Naive B cell (primary cell): Measurements from ENCODE around the gene PPP1R14C. TPM values are rescaled to one million over a fixed set of nuclear protein-coding genes. Genes with fewer than 3 reads are reported as not detected.
"Not testable (repeated sequence)": the region's sequence is repeated elsewhere in the genome, so short reads cannot be mapped to it uniquely, and the experiment has no call there.

Experiments used
- ATAC-seq, 2 donors: fragments of 150-1000 bp; cut with Tn5 transposase; 2 replicates each; pipeline ENCODE4 v1.10.0; 2021; ENCODE audit warnings: low read depth in 2 of 2, mild to moderate bottlenecking in 2 of 2, moderate library complexity in 2 of 2
- DNase-seq: peaks from one replicate; pipeline ENCODE4 v3.0.0; 2022
- H3K27ac Mint-ChIP-seq, 6 donors: one replicate each; pipeline ENCODE4 v1.8.0; 2020 to 2022; ENCODE audit warnings: mild to moderate bottlenecking in 6 of 6, mixed read lengths in 6 of 6, moderate library complexity in 5 of 6, inconsistent platforms in 2 of 6
- H3K27me3 Mint-ChIP-seq, 3 donors: one replicate each; pipeline ENCODE4 v1.8.0; 2021 to 2022; ENCODE audit warnings: mixed read lengths in 3 of 3, mild to moderate bottlenecking in 1 of 3
- H3K36me3 Mint-ChIP-seq, 2 donors: one replicate each; pipeline ENCODE4 v1.8.0; 2020 to 2022; ENCODE audit warnings: mixed read lengths in 2 of 2, inconsistent platforms in 1 of 2, mild to moderate bottlenecking in 1 of 2
- H3K4me1 Mint-ChIP-seq, 3 donors: one replicate each; pipeline ENCODE4 v1.8.0; 2020 to 2022; ENCODE audit warnings: mixed read lengths in 3 of 3, inconsistent platforms in 1 of 3, mild to moderate bottlenecking in 1 of 3, moderate library complexity in 1 of 3
- H3K4me3 Mint-ChIP-seq, 8 donors: one replicate each; pipeline ENCODE4 v1.8.0; 2020 to 2022; ENCODE audit warnings: mild to moderate bottlenecking in 8 of 8, mixed read lengths in 8 of 8, moderate library complexity in 8 of 8, inconsistent platforms in 2 of 8
- H3K9me3 Mint-ChIP-seq, 7 donors: one replicate each; pipeline ENCODE4 v1.8.0; 2020 to 2022; ENCODE audit warnings: mixed read lengths in 7 of 7, mild to moderate bottlenecking in 5 of 7, inconsistent platforms in 2 of 7, moderate library complexity in 1 of 7
- polyA plus RNA-seq, 6 donors: library from polyadenylated mRNA; unstranded; fragments of 300-500 nt; fragmentation: Illumina TruSeq; gene quantifications; one replicate each; pipeline ENCODE4 v1.2.3, GENCODE V29; 2021; ENCODE audit warnings: low read depth in 6 of 6

The PPP1R14C gene
- polyA plus RNA-seq, 6 donors from 2014 or later, result 0.22 TPM; not detected in 5

DNA sequence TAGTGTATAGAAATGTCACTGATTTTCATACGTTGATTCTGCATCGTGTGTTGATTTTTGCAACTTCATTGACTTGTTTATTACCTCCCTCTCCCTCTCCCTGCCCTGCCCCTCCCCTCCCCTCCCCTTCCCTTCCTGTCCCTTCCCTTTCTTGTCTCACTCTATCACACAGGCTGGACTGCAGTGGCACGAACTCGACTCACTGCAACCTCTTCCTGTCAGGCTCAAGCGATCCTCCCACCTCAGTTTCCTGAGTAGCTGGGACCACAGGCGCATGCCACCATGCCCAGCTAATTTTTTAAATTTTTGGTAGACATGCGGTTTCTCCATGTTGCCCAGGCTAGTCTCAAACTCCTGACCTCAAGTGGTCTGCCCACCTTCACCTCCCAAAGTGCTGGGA is 19.2 kb upstream of the PPP1R14C start:
- Mint-ChIP-seq H3K9me3 (peaks cover 0 to 4% (median 0%) of the 10 kb centered on the region in 7 donors), H3K27ac (peak overlapping the region in 1 of 6 donors; percentile 86), H3K4me3 (no peak overlapping the region), H3K36me3 (peaks cover 0 to 7% of the 10 kb centered on the region in 2 donors), H3K27me3 (peaks cover 0 to 22% (median 16%) of the 10 kb centered on the region in 3 donors), H3K4me1 (peaks cover 31 to 38% (median 32%) of the 10 kb centered on the region in 3 donors)
- no peak for ATAC-seq
- DNase-seq, result no peak

DNA sequence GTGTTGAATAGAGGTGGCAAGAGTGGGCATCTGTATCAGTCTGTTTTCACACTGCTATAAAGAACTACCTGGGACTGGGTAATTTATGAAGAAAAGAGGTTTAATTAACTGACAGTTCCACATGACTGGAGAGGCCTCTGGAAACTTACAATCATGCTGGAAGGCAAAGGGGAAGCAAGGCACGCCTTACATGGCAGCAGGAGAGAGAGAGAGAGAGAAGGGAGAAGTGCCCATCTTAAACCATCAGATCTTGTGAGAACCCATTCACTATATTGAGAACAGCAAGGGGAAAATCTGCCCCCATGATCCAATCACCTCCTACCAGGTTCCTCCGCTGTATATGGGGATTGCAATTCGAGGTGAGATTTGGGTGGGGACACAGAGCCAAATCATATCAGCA is 18.6 kb upstream of the PPP1R14C start:
- peaks cover 0 to 4% (median 0%) of the 10 kb centered on the region in 7 donors for H3K9me3 Mint-ChIP-seq
- peak overlapping the region in 1 of 6 donors; percentile 73 for H3K27ac Mint-ChIP-seq
- ATAC-seq, result no peak
- peaks cover 0 to 24% (median 17%) of the 10 kb centered on the region in 3 donors for H3K27me3 Mint-ChIP-seq
- peaks cover 25 to 32% (median 26%) of the 10 kb centered on the region in 3 donors for H3K4me1 Mint-ChIP-seq
- H3K4me3 Mint-ChIP-seq, result no peak overlapping the region
- H3K36me3 Mint-ChIP-seq, result peaks cover 0 to 7% of the 10 kb centered on the region in 2 donors
- no peak for DNase-seq

DNA sequence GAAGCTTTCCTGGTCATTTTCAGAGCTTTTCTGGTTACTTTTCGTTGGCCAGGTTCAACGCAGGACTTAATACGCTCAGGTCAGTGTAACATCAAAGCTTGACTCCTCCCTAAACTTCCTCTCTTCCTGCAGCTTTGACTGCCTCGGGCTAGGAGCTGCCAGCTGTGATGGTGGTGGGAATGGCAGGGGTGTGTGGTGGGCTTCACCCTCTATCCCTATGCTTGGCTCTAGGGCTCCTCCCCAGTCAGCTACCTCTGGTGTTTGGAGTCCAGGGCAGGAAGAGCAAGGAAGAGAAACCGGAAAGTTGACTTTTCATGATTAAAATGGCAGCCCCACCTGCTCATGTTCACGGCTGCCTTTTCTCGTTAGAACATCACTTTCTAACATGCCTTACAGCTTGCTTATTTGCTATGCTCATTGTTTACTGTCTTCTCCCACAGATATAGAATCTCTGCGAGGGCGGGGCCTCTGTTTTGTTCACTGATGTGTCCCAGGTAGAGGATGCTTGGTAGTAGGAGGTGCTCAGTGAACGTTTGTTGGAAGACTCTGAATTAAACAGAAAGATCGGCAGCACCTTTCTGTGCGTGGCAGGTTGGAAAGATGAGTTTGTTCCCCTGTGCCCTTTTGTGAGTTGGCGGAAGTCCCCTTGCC is 16.1 kb upstream of the PPP1R14C start:
- Mint-ChIP-seq H3K27ac (no peak overlapping the region), H3K4me3 (no peak overlapping the region), H3K4me1 (peaks cover 3 to 12% (median 11%) of the 10 kb centered on the region in 3 donors)

DNA sequence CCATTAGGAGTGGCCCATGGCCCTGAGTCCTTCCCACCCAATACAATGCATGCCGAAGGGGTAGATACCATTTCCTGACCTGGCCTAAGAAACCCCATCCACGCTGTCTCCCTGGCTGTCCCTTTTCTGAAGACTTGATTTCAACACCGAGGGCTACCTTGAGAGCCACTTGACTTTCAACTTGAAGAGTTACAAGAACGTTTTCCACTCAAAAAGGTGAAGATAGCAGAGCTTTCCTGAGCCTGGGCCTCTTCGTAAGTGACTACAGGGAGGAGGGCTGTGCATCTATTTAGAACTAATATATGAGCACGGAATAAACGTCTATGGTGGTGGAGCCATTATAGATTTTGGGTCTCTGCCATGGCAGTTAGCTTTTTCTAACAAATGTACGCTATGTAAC is 14.4 kb upstream of the PPP1R14C start:
- no peak for DNase-seq
- H3K27me3 Mint-ChIP-seq, result peaks cover 4 to 29% (median 29%) of the 10 kb centered on the region in 3 donors
- H3K9me3 Mint-ChIP-seq, result peaks cover 0 to 4% (median 0%) of the 10 kb centered on the region in 7 donors
- H3K4me3 Mint-ChIP-seq, result no peak overlapping the region
- H3K4me1 Mint-ChIP-seq, result peaks cover 0 to 8% (median 3%) of the 10 kb centered on the region in 3 donors
- ATAC-seq, result no peak
- H3K27ac Mint-ChIP-seq, result no peak overlapping the region
- peaks cover 0 to 7% of the 10 kb centered on the region in 2 donors for H3K36me3 Mint-ChIP-seq

More for the DNA sequence above, 16.1 kb upstream of the PPP1R14C start:
- peaks cover 3 to 31% (median 29%) of the 10 kb centered on the region in 3 donors for H3K27me3 Mint-ChIP-seq
- DNase-seq (no peak), ATAC-seq (no peak)
- H3K36me3 Mint-ChIP-seq, result peaks cover 0 to 7% of the 10 kb centered on the region in 2 donors
- H3K9me3 Mint-ChIP-seq, result peaks cover 0 to 4% (median 0%) of the 10 kb centered on the region in 7 donors

DNA sequence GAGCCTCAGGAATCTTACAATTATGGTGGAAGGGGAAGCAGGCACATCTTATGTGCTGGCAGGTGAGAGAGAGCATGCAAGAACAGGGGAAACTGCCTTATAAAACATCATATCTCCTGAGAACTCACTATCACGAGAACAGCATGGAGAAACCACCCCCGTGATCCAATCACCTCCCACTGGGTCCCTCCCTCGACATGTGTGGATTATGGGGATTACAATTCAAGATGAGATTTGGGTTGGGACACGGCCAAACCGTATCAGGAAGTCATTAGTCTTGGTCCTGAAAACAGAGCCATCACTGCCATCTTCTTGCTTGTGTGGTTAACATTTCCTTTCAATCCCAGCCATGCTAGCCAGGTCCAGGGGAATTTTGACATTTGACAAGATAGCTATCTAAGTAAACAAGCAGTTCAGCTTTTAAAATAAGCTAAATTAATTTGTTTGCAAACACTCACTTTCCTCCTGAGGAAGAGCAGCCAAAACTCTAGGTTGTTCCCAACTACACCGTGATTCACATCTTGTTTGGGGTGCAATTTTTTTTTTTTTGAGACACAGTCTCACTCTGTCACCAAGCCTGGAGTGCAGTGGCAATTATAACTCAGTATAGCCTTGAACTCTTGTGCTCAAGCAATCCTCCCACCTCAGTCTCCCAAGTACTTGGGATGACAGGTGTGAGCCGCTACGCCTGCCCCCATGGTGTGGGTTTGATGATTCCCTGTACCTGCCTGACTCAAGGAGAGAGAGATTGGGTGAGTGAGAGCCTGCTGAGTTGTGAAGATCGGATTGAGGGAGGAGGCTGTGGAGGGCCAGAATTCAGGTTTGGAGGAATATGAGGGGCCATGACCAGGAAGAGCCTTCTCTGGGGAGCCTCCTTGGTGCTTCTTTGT is 13.0 kb upstream of the PPP1R14C start:
- Mint-ChIP-seq H3K27me3 (peaks cover 7 to 15% (median 15%) of the 10 kb centered on the region in 3 donors), H3K27ac (no peak overlapping the region), H3K9me3 (no peaks in the 10 kb centered on the region), H3K4me3 (no peak overlapping the region), H3K36me3 (peaks cover 0 to 7% of the 10 kb centered on the region in 2 donors), H3K4me1 (no peaks in the 10 kb centered on the region)
- no peak for ATAC-seq
- no peak for DNase-seq

DNA sequence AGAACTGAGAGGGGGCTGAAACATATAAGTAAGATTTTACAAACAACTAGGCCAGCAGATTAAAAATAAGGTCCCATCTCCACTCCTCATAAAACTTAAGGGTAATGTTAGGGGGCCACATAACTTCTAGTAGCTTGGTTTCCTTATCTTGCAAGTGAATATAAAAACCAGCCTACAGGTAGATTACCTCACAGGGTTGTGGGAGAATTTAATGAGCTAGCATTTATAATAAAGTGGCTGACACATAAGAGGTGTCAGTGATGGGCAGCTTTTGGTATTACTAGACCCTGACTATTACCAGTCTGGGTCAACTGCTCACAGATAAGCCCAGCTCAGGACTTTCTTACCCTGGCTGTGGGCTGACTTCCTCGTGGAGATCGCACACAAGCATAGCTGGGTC is 9.2 kb upstream of the PPP1R14C start:
- Mint-ChIP-seq H3K9me3 (peaks cover 10 to 20% (median 15%) of the 10 kb centered on the region in 7 donors), H3K4me3 (no peak overlapping the region), H3K36me3 (peaks cover 0 to 8% of the 10 kb centered on the region in 2 donors), H3K27ac (no peak overlapping the region), H3K27me3 (peaks cover 11 to 29% (median 20%) of the 10 kb centered on the region in 3 donors), H3K4me1 (no peaks in the 10 kb centered on the region)
- ATAC-seq (no peak), DNase-seq (no peak)

DNA sequence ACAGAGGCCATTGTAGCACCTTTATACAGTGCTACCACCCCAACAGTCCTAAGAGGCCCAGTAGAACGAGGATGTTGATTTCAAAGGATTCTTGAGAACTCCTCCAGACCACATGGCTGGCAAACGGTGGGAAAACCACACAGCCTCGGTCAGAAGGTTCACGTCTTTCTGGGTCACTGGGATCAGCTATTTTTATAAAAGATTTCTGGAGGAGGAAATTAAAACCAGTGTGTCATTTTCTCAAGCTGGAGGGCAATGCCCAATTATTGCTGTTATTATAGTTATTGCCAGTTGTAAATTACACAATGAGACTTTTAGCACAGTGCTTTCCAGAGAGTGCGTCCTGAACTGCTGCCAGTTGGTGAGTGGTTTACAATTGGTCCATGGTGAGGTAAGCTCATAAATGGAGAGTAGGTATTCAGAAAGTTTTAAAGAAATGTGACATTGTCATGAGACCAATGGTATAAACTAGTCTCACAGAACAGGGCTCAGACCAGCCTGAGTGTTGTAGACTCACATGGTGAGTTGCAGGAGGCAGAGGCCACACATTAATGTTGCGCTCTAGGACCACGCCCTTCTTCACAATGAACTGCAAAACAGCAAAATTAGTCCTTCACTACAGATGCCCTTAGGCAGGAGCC is 8.4 kb upstream of the PPP1R14C start:
- Mint-ChIP-seq H3K27ac (no peak overlapping the region), H3K27me3 (peaks cover 15 to 30% (median 24%) of the 10 kb centered on the region in 3 donors), H3K4me3 (no peak overlapping the region), H3K4me1 (no peaks in the 10 kb centered on the region), H3K9me3 (peaks cover 10 to 27% (median 15%) of the 10 kb centered on the region in 7 donors), H3K36me3 (peaks cover 0 to 8% of the 10 kb centered on the region in 2 donors)
- ATAC-seq (no peak), DNase-seq (no peak)

DNA sequence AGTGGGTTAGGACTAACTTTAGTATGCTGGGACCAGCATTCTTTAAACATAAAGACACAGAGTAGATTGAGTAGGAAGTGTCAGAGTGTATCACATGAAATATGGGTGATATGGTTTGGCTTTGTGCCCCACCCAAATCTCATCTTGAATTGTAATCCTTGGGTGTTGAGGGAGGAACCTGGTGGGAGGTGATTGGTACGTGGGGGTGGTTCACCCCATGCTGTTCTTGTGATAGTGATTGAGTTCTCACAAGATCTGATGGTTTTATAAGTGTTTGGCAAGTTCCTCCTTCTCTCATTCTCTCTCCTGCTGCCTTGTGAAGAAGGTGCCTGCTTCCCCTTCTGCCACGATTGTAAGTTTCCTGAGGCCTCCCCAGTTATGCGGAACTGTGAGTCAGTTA is 5.1 kb upstream of the PPP1R14C start:
- not testable (repeated sequence) for H3K36me3 Mint-ChIP-seq, H3K27ac Mint-ChIP-seq, H3K4me1 Mint-ChIP-seq, DNase-seq, H3K4me3 Mint-ChIP-seq, ATAC-seq
- Mint-ChIP-seq H3K9me3 (peaks cover 10 to 27% (median 15%) of the 10 kb centered on the region in 7 donors), H3K27me3 (peaks cover 29 to 52% (median 31%) of the 10 kb centered on the region in 3 donors)

DNA sequence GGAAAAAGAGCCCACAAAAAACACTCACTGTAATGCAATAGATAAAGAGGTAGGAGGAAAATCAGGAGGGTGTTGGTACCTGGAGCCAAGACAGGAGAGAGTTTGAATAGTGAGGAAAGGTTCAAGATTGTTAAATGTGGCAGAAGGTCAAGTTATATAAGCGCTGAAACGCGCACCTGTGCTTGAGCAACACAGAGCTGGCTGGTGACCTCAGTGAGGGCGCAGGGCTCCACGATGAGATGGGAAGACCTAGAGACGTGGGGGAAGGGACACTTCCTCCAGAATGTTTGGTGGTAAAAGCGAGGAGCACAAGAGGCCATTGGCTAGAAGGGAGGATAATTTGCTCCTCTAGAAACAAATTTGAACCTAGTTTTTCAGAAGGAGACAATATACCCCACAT is 4.2 kb upstream of the PPP1R14C start:
- Mint-ChIP-seq H3K27me3 (peaks cover 28 to 53% (median 29%) of the 10 kb centered on the region in 3 donors), H3K27ac (peak overlapping the region in 1 of 6 donors; percentile 34), H3K4me1 (peaks cover 7 to 8% (median 7%) of the 10 kb centered on the region in 3 donors), H3K36me3 (peaks cover 0 to 8% of the 10 kb centered on the region in 2 donors), H3K4me3 (no peak overlapping the region), H3K9me3 (peaks cover 10 to 27% (median 15%) of the 10 kb centered on the region in 7 donors)
- DNase-seq (no peak), ATAC-seq (no peak)

DNA sequence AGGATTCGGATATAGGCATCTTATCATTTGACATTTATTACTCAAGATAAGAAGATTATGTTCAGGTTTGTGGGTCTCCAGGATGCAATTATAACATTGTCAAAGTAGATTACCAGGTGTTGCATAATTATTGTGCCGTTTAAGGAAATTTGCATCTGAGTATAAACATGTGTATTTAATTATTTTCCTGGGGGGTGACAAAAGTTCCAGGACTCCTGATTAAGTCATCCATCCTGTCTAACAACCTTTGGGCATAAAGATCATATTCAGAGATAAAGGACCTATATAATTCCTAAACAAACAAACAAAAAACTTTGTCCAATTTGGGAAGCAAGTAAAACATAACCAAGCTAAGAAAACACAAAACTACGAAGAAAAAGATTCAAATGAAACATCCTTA is 3.3 kb upstream of the PPP1R14C start:
- H3K36me3 Mint-ChIP-seq, result peaks cover 0 to 8% of the 10 kb centered on the region in 2 donors
- ATAC-seq (no peak), DNase-seq (no peak)
- no peak overlapping the region for H3K27ac Mint-ChIP-seq
- no peak overlapping the region for H3K4me3 Mint-ChIP-seq
- H3K9me3 Mint-ChIP-seq, result peaks cover 10 to 27% (median 15%) of the 10 kb centered on the region in 7 donors
- H3K4me1 Mint-ChIP-seq, result peaks cover 14 to 15% (median 14%) of the 10 kb centered on the region in 3 donors
- peaks cover 36 to 62% (median 37%) of the 10 kb centered on the region in 3 donors for H3K27me3 Mint-ChIP-seq

DNA sequence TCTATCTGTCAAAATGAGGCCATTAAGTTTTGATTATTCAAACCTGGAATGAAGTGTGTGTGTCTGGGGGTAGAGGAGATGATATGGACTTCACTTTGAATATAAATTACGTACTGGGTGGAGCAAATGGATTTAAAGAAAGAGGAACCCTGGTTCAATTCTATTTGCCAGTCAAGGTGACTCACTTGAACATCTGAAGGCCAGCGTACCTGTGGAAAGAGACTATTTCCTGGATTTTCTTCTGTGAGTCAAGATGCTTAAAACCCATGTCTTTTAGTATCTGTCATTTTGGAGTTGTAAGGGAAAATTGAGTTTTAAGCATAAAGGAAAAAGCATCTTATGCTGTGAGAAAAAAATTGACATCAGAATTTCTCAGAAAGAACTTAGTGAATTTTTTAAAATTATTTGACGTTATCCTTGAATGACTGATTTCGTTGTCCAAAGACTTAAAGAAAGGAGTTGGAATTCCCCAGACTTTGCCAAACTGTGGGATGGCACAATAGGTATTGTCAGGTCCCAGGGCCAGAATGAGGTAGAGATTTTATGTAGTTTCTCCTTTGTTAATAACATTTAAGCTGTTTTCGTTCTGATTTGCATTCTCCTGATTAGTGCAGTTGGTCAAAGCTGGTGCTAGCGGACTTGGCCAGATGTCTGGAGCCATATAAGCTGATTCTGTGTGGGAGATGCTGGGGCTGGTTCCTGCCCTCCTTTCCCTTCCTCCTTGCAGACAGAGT is 2.4 kb upstream of the PPP1R14C start:
- Mint-ChIP-seq H3K36me3 (peaks cover 0 to 7% of the 10 kb centered on the region in 2 donors), H3K27me3 (peaks cover 43 to 70% (median 43%) of the 10 kb centered on the region in 3 donors), H3K4me1 (peaks cover 14 to 17% (median 16%) of the 10 kb centered on the region in 3 donors), H3K27ac (peak overlapping the region in 1 of 6 donors; percentile 24), H3K4me3 (no peak overlapping the region), H3K9me3 (peaks cover 10 to 27% (median 15%) of the 10 kb centered on the region in 7 donors)
- DNase-seq (no peak), ATAC-seq (no peak)

DNA sequence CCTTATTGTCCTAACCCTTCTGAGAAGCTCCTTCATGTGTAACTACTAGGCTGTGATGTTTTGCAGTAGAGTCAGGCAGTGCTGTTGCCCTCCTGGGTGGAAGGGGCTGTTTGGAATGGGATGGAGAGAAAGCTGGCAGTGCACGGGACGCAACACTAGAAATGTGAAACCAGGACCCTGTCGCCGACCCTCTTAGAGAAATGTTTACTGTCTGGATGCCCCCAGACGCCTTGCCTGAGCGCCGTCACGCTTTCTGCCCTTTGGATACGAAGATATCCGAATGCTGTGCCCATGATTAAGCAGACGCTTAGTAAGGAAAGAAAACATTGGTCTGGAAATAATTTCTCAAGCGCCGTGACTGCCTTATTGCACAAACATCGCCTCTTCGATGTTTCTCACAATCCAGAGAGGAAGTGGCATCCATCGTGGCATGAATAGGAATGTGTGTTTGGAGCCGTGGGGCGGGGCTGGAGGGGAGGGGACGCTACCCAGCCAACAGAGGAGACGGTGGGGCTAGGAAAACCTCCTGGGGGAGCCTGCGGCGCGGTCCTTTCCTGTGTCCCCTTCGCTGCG is 661 bp upstream of the PPP1R14C start:
- DNase-seq (no peak), ATAC-seq (no peak)
- Mint-ChIP-seq H3K9me3 (peaks cover 8 to 20% (median 10%) of the 10 kb centered on the region in 7 donors), H3K27me3 (peaks cover 49 to 81% (median 58%) of the 10 kb centered on the region in 3 donors), H3K4me3 (peak overlapping the region; percentile 54 to 84 (median 79)), H3K27ac (no peak overlapping the region), H3K36me3 (no peaks in the 10 kb centered on the region), H3K4me1 (peaks cover 22 to 30% (median 26%) of the 10 kb centered on the region in 3 donors)
